Transverse colon (tissue), 3 donors: ENCODE data around the gene PTTG1.

Experiments used
- EP300 ChIP-seq: sonication (generic); formaldehyde crosslinking; IDR thresholded peaks from one replicate; pipeline ENCODE4 v1.6.1; 2017; ENCODE audit warnings: antibody characterized with exemption, low read depth
- TF ChIP-seq, protein P1 (sequence below), 5 experiments: fragments of 200-600 bp in 3 of 5; fragments of 450-650 bp in 2 of 5; sonication (generic) in 3 of 5; IDR thresholded peaks; 1 replicate in 2 of 5; 2 replicates in 3 of 5; pipeline ENCODE4 v1.5.1; 2016 to 2017; ENCODE audit warnings: antibody characterized with exemption in 5 of 5, inconsistent platforms in 3 of 5, mild to moderate bottlenecking in 2 of 5, moderate library complexity in 1 of 5

DNA sequence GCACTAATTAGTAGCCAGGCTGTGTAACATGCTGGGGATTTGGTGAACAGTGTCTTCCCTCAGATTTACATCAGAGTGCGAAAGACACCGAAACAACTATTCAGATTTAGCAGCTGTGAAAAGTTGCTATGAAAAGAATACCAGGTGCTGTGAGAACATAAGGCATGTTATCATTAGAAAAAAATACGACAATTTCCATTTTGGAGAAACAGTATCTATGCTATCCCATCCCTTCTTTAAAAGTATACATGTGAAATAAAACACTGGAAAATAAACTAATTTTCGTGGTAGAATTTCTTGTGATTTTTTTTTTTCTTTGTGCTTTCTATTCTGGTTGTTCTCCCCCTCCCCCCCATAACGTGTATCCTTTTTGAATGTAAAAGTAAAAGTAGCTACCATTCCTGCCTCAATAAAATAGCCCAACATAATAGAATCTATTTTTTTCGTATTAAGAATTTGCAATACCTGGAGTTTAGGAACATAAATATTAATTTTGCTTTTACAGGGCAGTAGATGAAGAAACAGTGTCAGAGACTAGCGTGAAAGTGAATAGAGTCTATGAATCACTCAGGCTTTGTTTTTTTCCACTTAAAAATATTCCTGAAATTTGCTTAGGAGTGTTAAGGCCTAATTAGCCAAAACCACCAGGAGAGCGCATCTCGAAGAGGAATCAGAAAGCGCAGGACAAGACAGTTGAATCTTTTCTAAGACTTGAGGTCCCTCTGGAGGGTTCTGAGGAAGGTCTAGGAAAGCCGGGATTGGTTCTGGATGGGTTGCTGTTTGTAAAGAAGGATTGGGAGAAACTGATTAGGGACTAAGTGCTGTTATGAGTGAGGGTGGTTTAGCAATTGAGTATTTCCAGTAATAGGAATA lies 2.0 kb upstream of the PTTG1 start:
- TF ChIP-seq, protein P1, sequence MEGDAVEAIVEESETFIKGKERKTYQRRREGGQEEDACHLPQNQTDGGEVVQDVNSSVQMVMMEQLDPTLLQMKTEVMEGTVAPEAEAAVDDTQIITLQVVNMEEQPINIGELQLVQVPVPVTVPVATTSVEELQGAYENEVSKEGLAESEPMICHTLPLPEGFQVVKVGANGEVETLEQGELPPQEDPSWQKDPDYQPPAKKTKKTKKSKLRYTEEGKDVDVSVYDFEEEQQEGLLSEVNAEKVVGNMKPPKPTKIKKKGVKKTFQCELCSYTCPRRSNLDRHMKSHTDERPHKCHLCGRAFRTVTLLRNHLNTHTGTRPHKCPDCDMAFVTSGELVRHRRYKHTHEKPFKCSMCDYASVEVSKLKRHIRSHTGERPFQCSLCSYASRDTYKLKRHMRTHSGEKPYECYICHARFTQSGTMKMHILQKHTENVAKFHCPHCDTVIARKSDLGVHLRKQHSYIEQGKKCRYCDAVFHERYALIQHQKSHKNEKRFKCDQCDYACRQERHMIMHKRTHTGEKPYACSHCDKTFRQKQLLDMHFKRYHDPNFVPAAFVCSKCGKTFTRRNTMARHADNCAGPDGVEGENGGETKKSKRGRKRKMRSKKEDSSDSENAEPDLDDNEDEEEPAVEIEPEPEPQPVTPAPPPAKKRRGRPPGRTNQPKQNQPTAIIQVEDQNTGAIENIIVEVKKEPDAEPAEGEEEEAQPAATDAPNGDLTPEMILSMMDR (IDR thresholded peaks at IDR 0.05): no peak
- TF ChIP-seq EP300: no peak
